Measurements from ENCODE around the gene CCL5. TPM values are rescaled to one million over a fixed set of nuclear protein-coding genes. Genes with fewer than 3 reads are reported as not detected.

The CCL5 gene
- total RNA-seq, 1 experiment from 2014 or later: 0.34 TPM

DNA sequence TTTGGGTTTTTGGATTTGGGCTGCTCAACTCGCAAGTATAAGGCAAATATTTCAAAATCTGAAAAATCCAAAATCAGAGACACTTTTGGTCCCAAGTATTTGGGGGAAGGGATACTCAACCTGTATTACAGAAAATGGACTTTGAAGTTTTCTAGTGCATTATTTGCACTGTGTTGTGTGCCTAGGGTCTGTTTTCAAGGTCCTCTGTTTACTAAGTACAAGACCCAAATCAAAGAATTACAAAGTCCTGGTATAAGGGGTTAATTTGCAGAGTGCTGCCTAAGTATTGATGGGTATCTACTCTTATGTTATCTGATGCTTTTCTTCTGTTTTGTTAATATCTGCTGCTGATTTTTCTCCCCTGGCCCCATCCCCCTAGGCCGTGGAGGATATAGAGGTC lies 36.5 kb downstream of the CCL5 start:
- intact Hi-C loops (cut with micrococcal nuclease): loop anchor here (10.0 kb wide), 1 partner anchor 311 kb away; no protein-coding TSS in a partner anchor
- TF ChIP-seq, protein P1, sequence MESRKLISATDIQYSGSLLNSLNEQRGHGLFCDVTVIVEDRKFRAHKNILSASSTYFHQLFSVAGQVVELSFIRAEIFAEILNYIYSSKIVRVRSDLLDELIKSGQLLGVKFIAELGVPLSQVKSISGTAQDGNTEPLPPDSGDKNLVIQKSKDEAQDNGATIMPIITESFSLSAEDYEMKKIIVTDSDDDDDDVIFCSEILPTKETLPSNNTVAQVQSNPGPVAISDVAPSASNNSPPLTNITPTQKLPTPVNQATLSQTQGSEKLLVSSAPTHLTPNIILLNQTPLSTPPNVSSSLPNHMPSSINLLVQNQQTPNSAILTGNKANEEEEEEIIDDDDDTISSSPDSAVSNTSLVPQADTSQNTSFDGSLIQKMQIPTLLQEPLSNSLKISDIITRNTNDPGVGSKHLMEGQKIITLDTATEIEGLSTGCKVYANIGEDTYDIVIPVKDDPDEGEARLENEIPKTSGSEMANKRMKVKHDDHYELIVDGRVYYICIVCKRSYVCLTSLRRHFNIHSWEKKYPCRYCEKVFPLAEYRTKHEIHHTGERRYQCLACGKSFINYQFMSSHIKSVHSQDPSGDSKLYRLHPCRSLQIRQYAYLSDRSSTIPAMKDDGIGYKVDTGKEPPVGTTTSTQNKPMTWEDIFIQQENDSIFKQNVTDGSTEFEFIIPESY (IDR thresholded peaks at IDR 0.05; ENCODE audit: extremely low read depth, insufficient replicate concordance, low read length): no peak
- TF ChIP-seq SP1 (IDR thresholded peaks at IDR 0.05; ENCODE audit: low read depth) (no peak), CEBPB (IDR thresholded peaks at IDR 0.05; ENCODE audit: low read depth) (no peak), TCF7L2 (IDR thresholded peaks at IDR 0.05; ENCODE audit: borderline replicate concordance, extremely low read depth, insufficient read depth, insufficient read length) (no peak)
- H3K9me3 ChIP-seq (ENCODE audit: control insufficient read depth in 1 of 2, insufficient read depth in 1 of 2, low read depth in 1 of 2, low read length in 2 of 2): no peaks in the 10 kb centered on the region

DNA sequence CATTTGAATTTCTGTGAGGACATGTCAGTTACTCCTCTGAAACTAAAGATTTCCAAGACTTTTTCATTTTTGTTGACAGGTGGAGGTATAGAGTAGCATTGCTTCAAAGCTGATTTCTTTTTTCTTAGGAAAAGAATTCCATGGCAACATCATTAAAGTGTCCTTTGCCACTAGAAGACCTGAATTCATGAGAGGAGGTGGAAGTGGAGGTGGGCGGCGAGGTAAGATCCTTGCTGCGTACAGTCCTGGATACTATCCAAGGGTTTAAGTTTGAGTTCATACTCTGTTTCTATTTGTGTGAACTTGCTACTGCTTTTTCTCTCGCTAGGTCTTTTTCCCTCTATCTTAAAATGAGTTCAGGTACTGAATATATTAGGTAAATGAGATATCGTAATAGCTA lies 37.9 kb downstream of the CCL5 start:
- Histone ChIP-seq H3K9me3 (ENCODE audit: control insufficient read depth in 1 of 2, insufficient read depth in 1 of 2, low read depth in 1 of 2, low read length in 2 of 2) (no peaks in the 10 kb centered on the region), H2AFZ (ENCODE audit: low read depth, low read length, poor library complexity, severe bottlenecking) (no peak overlapping the region), H3K27me3 (ENCODE audit: insufficient read depth, low read length) (no peaks in the 10 kb centered on the region), H3K79me2 (ENCODE audit: insufficient read depth, low read length) (peaks cover 65% of the 10 kb centered on the region), H3K4me2 (ENCODE audit: low read length) (no peak overlapping the region), H3K9me2 (ENCODE audit: insufficient read depth) (no peaks in the 10 kb centered on the region), H3K27ac (ENCODE audit: low read depth, low read length) (no peak overlapping the region), H3K9ac (ENCODE audit: low read length) (no peak overlapping the region), H3K4me3 (replicated peaks in 1 of 2; ENCODE audit: low read depth in 1 of 2, low read length in 2 of 2) (no peak overlapping the region), H3K4me1 (ENCODE audit: control insufficient read depth in 1 of 2, insufficient read depth in 2 of 2, low read length in 2 of 2) (no peaks in the 10 kb centered on the region), H3K36me3 (ENCODE audit: control insufficient read depth in 1 of 2, insufficient read depth in 2 of 2, low read length in 2 of 2) (peaks cover 71 to 73% of the 10 kb centered on the region in 2 experiments), H4K20me1 (ENCODE audit: insufficient read depth) (peaks cover 8% of the 10 kb centered on the region; the same call in 1 of the 2 replicates)
- intact Hi-C loops (cut with micrococcal nuclease): loop anchor here (10.0 kb wide), 1 partner anchor 313 kb away; no protein-coding TSS in a partner anchor
- BruUV-seq (replicated peaks): no TSS peak
- ChIA-PET CTCF (no interaction called here), POLR2A (no interaction called here), RAD21 (ENCODE audit: low non-redundant PET in 1 of 2, low total read pairs in 2 of 2, uncharacterized antibody in 2 of 2, unreplicated experiment in 2 of 2) (interaction anchor here in 1 of 2 experiments (0.6 kb wide), 1 partner anchor 11 kb away, joined by 5 read pairs; no protein-coding TSS in a partner anchor)
- no peak for ATAC-seq
- DNase-seq (ENCODE audit: low read depth, low spot score): no peak
- TF ChIP-seq, protein P2, sequence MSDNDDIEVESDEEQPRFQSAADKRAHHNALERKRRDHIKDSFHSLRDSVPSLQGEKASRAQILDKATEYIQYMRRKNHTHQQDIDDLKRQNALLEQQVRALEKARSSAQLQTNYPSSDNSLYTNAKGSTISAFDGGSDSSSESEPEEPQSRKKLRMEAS (IDR thresholded peaks at IDR 0.05): no peak
- TF ChIP-seq, protein P3, sequence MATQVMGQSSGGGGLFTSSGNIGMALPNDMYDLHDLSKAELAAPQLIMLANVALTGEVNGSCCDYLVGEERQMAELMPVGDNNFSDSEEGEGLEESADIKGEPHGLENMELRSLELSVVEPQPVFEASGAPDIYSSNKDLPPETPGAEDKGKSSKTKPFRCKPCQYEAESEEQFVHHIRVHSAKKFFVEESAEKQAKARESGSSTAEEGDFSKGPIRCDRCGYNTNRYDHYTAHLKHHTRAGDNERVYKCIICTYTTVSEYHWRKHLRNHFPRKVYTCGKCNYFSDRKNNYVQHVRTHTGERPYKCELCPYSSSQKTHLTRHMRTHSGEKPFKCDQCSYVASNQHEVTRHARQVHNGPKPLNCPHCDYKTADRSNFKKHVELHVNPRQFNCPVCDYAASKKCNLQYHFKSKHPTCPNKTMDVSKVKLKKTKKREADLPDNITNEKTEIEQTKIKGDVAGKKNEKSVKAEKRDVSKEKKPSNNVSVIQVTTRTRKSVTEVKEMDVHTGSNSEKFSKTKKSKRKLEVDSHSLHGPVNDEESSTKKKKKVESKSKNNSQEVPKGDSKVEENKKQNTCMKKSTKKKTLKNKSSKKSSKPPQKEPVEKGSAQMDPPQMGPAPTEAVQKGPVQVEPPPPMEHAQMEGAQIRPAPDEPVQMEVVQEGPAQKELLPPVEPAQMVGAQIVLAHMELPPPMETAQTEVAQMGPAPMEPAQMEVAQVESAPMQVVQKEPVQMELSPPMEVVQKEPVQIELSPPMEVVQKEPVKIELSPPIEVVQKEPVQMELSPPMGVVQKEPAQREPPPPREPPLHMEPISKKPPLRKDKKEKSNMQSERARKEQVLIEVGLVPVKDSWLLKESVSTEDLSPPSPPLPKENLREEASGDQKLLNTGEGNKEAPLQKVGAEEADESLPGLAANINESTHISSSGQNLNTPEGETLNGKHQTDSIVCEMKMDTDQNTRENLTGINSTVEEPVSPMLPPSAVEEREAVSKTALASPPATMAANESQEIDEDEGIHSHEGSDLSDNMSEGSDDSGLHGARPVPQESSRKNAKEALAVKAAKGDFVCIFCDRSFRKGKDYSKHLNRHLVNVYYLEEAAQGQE (IDR thresholded peaks at IDR 0.05; ENCODE audit: low read depth): no peak
- TF ChIP-seq ZFX (IDR thresholded peaks at IDR 0.05) (no peak), SP1 (IDR thresholded peaks at IDR 0.05; ENCODE audit: low read depth) (no peak)
- TF ChIP-seq, protein P4, sequence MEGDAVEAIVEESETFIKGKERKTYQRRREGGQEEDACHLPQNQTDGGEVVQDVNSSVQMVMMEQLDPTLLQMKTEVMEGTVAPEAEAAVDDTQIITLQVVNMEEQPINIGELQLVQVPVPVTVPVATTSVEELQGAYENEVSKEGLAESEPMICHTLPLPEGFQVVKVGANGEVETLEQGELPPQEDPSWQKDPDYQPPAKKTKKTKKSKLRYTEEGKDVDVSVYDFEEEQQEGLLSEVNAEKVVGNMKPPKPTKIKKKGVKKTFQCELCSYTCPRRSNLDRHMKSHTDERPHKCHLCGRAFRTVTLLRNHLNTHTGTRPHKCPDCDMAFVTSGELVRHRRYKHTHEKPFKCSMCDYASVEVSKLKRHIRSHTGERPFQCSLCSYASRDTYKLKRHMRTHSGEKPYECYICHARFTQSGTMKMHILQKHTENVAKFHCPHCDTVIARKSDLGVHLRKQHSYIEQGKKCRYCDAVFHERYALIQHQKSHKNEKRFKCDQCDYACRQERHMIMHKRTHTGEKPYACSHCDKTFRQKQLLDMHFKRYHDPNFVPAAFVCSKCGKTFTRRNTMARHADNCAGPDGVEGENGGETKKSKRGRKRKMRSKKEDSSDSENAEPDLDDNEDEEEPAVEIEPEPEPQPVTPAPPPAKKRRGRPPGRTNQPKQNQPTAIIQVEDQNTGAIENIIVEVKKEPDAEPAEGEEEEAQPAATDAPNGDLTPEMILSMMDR (IDR thresholded peaks at IDR 0.05 in 2 of 3, conservative IDR thresholded peaks at IDR 0.05 in 1 of 3; ENCODE audit: borderline replicate concordance in 1 of 3, insufficient read depth in 1 of 3, low read depth in 2 of 3, low read length in 2 of 3): no peak

More for the DNA sequence above, 36.5 kb downstream of the CCL5 start:
- H3K4me3 ChIP-seq (replicated peaks in 1 of 2; ENCODE audit: low read depth in 1 of 2, low read length in 2 of 2): no peak overlapping the region
- H3K27ac ChIP-seq (ENCODE audit: low read depth, low read length): no peak overlapping the region
- POLR2A ChIA-PET: no interaction called here
- H3K27me3 ChIP-seq (ENCODE audit: insufficient read depth, low read length): no peaks in the 10 kb centered on the region
- no peak overlapping the region for H3K9ac ChIP-seq (ENCODE audit: low read length)
- H3K79me2 ChIP-seq (ENCODE audit: insufficient read depth, low read length): peaks cover 66% of the 10 kb centered on the region
- no peak overlapping the region for H3K4me2 ChIP-seq (ENCODE audit: low read length)
- DNase-seq (ENCODE audit: low read depth, low spot score): no peak
- no peaks in the 10 kb centered on the region for H3K9me2 ChIP-seq (ENCODE audit: insufficient read depth)
- H4K20me1 ChIP-seq (ENCODE audit: insufficient read depth): peaks cover 12% of the 10 kb centered on the region; the same call in 1 of the 2 replicates
- H3K4me1 ChIP-seq (ENCODE audit: control insufficient read depth in 1 of 2, insufficient read depth in 2 of 2, low read length in 2 of 2): no peaks in the 10 kb centered on the region
- CTCF ChIA-PET: no interaction called here
- no peak for ATAC-seq
- RAD21 ChIA-PET (ENCODE audit: low non-redundant PET in 1 of 2, low total read pairs in 2 of 2, uncharacterized antibody in 2 of 2, unreplicated experiment in 2 of 2): no interaction called here
- no TSS peak for BruUV-seq (replicated peaks)
- H3K36me3 ChIP-seq (ENCODE audit: control insufficient read depth in 1 of 2, insufficient read depth in 2 of 2, low read length in 2 of 2): peaks cover 65 to 70% of the 10 kb centered on the region in 2 experiments
- H2AFZ ChIP-seq (ENCODE audit: low read depth, low read length, poor library complexity, severe bottlenecking): no peak overlapping the region

Measured in HCT116 (cell line).